HepG2 (cell line): ENCODE results near the gene SH2D3A. TPM values are rescaled to one million over a fixed set of nuclear protein-coding genes. Genes with fewer than 3 reads are reported as not detected.

ENCODE experiments used
- AKAP8 ChIP-seq: sonication (generic); formaldehyde crosslinking; IDR thresholded peaks from 2 replicates; pipeline ENCODE4 v1.5.1; 2020; ENCODE audit warnings: mild to moderate bottlenecking, missing genetic modification reagents
- BCLAF1 ChIP-seq: fragments of 450-650 bp; IDR thresholded peaks from 2 replicates; pipeline ENCODE4 v1.6.1; 2017; ENCODE audit warnings: mild to moderate bottlenecking
- DNMT3B ChIP-seq: conservative IDR thresholded peaks from 2 replicates; pipeline ENCODE4 v1.6.1; 2016; ENCODE audit warnings: missing biosample characterization, control low read depth
- ELF1 ChIP-seq: sonication (generic); formaldehyde crosslinking; IDR thresholded peaks from 2 replicates; pipeline ENCODE4 v1.4.0; 2020; ENCODE audit warnings: missing genetic modification reagents
- ESRRA ChIP-seq: sonication (generic); formaldehyde crosslinking; IDR thresholded peaks from 2 replicates; pipeline ENCODE4 v1.5.1; 2020; ENCODE audit warnings: mild to moderate bottlenecking, low read depth, missing genetic modification reagents
- FOXC1 ChIP-seq: sonication (generic); formaldehyde crosslinking; IDR thresholded peaks from 2 replicates; pipeline ENCODE4 v1.8.0; 2022; ENCODE audit warnings: mild to moderate bottlenecking, missing genetic modification reagents, borderline replicate concordance
- HIC2 ChIP-seq: sonication (generic); formaldehyde crosslinking; IDR thresholded peaks from 2 replicates; pipeline ENCODE4 v1.9.0; 2022; ENCODE audit warnings: low read depth, missing genetic modification reagents
- HNF4A ChIP-seq: sonication (generic); formaldehyde crosslinking; IDR thresholded peaks from 2 replicates; pipeline ENCODE4 v1.4.0; 2020; ENCODE audit warnings: missing genetic modification reagents
- IRF2 ChIP-seq: IDR thresholded peaks from 2 replicates; pipeline ENCODE4 v1.6.1; 2018; ENCODE audit warnings: missing genetic modification reagents, missing compliant biosample characterization
- KDM1A ChIP-seq: IDR thresholded peaks from 2 replicates; pipeline ENCODE4 v1.6.1; 2016; ENCODE audit warnings: missing compliant biosample characterization
- KLF15 ChIP-seq: sonication (generic); formaldehyde crosslinking; IDR thresholded peaks from 2 replicates; pipeline ENCODE4 v1.8.1; 2023; ENCODE audit warnings: borderline replicate concordance, mild to moderate bottlenecking, inconsistent platforms, missing genetic modification reagents, mixed read lengths
- PATZ1 ChIP-seq: sonication (generic); formaldehyde crosslinking; IDR thresholded peaks from 2 replicates; pipeline ENCODE4 v1.4.0; 2020; ENCODE audit warnings: missing genetic modification reagents
- RERE ChIP-seq: IDR thresholded peaks from 2 replicates; pipeline ENCODE4 v1.6.1; 2016; ENCODE audit warnings: low read depth, missing genetic modification reagents, missing compliant biosample characterization
- SALL1 ChIP-seq: sonication (generic); formaldehyde crosslinking; IDR thresholded peaks from 2 replicates; pipeline ENCODE4 v1.8.0; 2022; ENCODE audit warnings: mild to moderate bottlenecking, missing genetic modification reagents
- SMAD3 ChIP-seq: sonication (generic); formaldehyde crosslinking; IDR thresholded peaks from 2 replicates; pipeline ENCODE4 v1.4.0; 2020; ENCODE audit warnings: missing genetic modification reagents
- THAP7 ChIP-seq: sonication (generic); formaldehyde crosslinking; IDR thresholded peaks from 2 replicates; pipeline ENCODE4 v1.8.1; 2023; ENCODE audit warnings: mild to moderate bottlenecking, missing genetic modification reagents
- ZSCAN9 ChIP-seq: IDR thresholded peaks from 2 replicates; pipeline ENCODE4 v1.6.1; 2016; ENCODE audit warnings: borderline replicate concordance
- polyA plus RNA-seq, 8 experiments: library from polyadenylated mRNA; depleted of rRNA in 3 of 8; stranded (reverse) in 7 of 8; unstranded in 1 of 8; fragments of >200 nt; fragmentation: Illumina TruSeq in 4 of 8; extraction: Trizol in 4 of 8; gene quantifications; 2 replicates each; pipeline versions ENCODE4 v1.2.1 to v1.2.3, GENCODE V29; 2011 to 2016; ENCODE audit warnings: low read depth in 4 of 8, missing spikeins in 1 of 8, mixed read lengths in 1 of 8; ENCODE audit not compliant: insufficient read depth in 1 of 8
- total RNA-seq, 5 experiments: library from RNA; depleted of rRNA; stranded (reverse); fragments of >200 nt; fragmentation: Illumina TruSeq; extraction: Trizol; gene quantifications; 2 replicates each; pipeline ENCODE4 v1.2.3, GENCODE V29; 2016; ENCODE audit warnings: low read depth in 1 of 5

SH2D3A gene
- total and polyA plus RNA-seq, 2 of the 13 experiments (the other 11 are each of a cell fraction or from before 2014, with no cell fraction given) = 1.0 to 2.2 TPM

GRCh38 chr19:6734096-6734696, 33.0 kb downstream of the SH2D3A start (continued):
- no peak for TF ChIP-seq RERE (CRISPR knock-in tag)
- 0 out of 2 replicates have a peak, but pooled peaks have one; percentile 31 for TF ChIP-seq HNF4A (CRISPR knock-in tag)
- TF ChIP-seq SALL1 = 0 out of 2 replicates have a peak, but pooled peaks have one; percentile 40
- TF ChIP-seq AKAP8 (CRISPR knock-in tag) = no peak
- TF ChIP-seq KDM1A (CRISPR knock-in tag) = no peak
- TF ChIP-seq FOXC1 (CRISPR knock-in tag) = no peak
- TF ChIP-seq ESRRA (CRISPR knock-in tag) = 0 out of 2 replicates have a peak, but pooled peaks have one; percentile 19
- TF ChIP-seq ZSCAN9 (CRISPR knock-in tag) = no peak
- TF ChIP-seq DNMT3B (CRISPR knock-in tag) = no peak
- TF ChIP-seq THAP7 = 0 out of 2 replicates have a peak, but pooled peaks have one; percentile 27
- TF ChIP-seq BCLAF1 = no peak
- no peak for TF ChIP-seq SMAD3 (CRISPR knock-in tag)
- peak; percentile 49; the same call in 1 of the 2 replicates for TF ChIP-seq IRF2 (CRISPR knock-in tag)
- no peak for TF ChIP-seq KLF15 (CRISPR knock-in tag)
- peak; percentile 42; the same call in 1 of the 2 replicates for TF ChIP-seq HIC2 (CRISPR knock-in tag)
- peak; percentile 80 for TF ChIP-seq ELF1 (CRISPR knock-in tag)
- peak; percentile 85; the same call in 1 of the 2 replicates for TF ChIP-seq PATZ1 (CRISPR knock-in tag)
